ENCODE results near the gene FABP7. TPM values are rescaled to one million over a fixed set of nuclear protein-coding genes. Genes with fewer than 3 reads are reported as not detected.

The FABP7 gene
- total RNA-seq, 1 donor from 2014 or later = not detected

DNA sequence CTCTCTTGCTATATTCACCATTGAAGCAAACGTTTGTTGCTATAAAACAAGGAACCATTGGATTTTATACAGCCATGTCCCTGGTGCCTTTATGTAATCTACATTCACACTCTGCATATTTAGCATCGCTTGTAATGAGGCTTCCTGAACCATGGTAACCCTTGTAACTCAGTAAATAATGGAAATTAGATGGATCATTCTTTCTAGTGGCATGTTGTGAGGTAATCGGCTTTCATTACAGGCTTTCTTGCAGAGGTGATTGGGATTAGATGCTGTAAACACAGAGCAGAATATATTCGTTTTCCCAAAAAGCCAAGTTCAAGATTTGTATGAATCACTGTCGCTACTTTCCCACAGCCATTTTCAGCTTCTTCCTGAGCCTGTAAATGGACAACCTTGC, 45.6 kb downstream of the FABP7 start:
- DNase-seq = no peak
- no peaks in the 10 kb centered on the region for H3K4me1 ChIP-seq
- TF ChIP-seq, protein P1, sequence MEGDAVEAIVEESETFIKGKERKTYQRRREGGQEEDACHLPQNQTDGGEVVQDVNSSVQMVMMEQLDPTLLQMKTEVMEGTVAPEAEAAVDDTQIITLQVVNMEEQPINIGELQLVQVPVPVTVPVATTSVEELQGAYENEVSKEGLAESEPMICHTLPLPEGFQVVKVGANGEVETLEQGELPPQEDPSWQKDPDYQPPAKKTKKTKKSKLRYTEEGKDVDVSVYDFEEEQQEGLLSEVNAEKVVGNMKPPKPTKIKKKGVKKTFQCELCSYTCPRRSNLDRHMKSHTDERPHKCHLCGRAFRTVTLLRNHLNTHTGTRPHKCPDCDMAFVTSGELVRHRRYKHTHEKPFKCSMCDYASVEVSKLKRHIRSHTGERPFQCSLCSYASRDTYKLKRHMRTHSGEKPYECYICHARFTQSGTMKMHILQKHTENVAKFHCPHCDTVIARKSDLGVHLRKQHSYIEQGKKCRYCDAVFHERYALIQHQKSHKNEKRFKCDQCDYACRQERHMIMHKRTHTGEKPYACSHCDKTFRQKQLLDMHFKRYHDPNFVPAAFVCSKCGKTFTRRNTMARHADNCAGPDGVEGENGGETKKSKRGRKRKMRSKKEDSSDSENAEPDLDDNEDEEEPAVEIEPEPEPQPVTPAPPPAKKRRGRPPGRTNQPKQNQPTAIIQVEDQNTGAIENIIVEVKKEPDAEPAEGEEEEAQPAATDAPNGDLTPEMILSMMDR (IDR thresholded peaks at IDR 0.05; ENCODE audit: borderline replicate concordance) = no peak
- H3K9me3 ChIP-seq (replicated peaks) = no peaks in the 10 kb centered on the region
- no peak overlapping the region for H3K27ac ChIP-seq (replicated peaks)
- intact Hi-C loops (cut with micrococcal nuclease) = no loop called here
- no peak overlapping the region for H3K4me3 ChIP-seq
- H3K36me3 ChIP-seq = no peaks in the 10 kb centered on the region
- H3K27me3 ChIP-seq (ENCODE audit: low read depth) = peaks cover 26% of the 10 kb centered on the region

DNA sequence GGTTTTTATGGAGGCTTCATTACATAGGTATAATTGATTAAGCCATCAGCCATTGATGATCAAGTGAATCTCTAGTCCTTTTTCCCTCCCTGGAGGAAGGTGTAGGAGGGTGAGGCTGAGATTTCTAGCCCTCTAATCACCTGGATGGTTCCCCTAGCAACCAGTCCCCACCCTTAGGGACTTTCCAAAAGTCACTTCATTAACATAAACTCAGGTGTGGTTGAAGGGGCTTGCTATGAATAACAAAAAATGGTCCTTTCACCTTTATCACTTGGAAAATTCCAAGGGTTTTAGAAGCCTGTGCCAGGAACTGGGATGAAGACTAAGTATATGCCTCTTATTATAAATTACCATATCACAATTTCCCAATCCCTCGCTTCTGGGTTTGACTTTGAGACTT, 49.9 kb downstream of the FABP7 start:
- no peak for DNase-seq
- intact Hi-C loops (cut with micrococcal nuclease) = no loop called here
- no peaks in the 10 kb centered on the region for H3K36me3 ChIP-seq
- H3K27ac ChIP-seq (replicated peaks) = no peak overlapping the region
- H3K4me3 ChIP-seq = no peak overlapping the region
- H3K9me3 ChIP-seq (replicated peaks) = no peaks in the 10 kb centered on the region
- TF ChIP-seq, protein P1 (IDR thresholded peaks at IDR 0.05; ENCODE audit: borderline replicate concordance) = no peak
- peaks cover 32% of the 10 kb centered on the region for H3K27me3 ChIP-seq (ENCODE audit: low read depth)
- H3K4me1 ChIP-seq = no peaks in the 10 kb centered on the region

DNA sequence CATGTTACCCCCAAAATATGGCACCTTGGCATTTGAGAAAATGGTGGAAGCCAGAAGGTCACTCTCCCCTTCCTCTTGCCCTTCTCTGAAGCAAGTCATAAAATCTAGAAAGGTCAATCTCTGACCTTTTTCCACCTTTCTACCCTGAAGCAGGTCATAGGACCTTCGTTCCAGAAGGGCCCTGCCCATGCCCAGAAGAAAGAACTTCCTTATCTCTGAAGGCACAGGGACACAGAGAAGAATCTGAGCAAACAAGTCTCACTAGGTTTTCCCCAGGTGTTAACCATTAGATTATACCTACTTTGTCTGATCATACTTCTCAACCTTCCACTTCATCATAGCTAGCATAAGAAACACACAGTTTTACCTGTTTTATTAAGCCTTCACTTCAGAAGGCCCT, 52.0 kb downstream of the FABP7 start:
- TF ChIP-seq, protein P1 (IDR thresholded peaks at IDR 0.05; ENCODE audit: borderline replicate concordance) = no peak
- peaks cover 39% of the 10 kb centered on the region for H3K27me3 ChIP-seq (ENCODE audit: low read depth)
- intact Hi-C loops (cut with micrococcal nuclease) = no loop called here

DNA sequence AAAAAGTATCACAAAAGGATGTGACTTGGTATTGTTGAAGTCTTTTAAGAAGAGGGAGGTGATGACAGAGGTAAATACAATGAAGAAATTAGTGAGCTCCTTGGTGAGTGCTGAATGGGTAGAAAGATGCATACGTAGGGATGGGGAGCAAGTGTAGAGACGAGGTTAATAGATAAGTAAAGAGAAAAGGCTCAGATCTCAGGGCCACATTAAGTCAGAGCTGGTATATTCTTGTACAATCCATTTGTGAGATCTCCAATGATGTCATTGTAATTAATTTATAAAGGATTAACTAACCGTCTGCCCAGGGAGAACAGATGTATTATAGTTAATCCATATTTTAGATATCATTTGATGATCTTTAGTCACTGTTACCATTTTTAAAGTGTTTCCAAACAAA, 52.9 kb downstream of the FABP7 start:
- Histone ChIP-seq H3K27ac (replicated peaks) (no peak overlapping the region), H3K36me3 (no peaks in the 10 kb centered on the region), H3K4me1 (no peaks in the 10 kb centered on the region), H3K27me3 (ENCODE audit: low read depth) (peaks cover 46% of the 10 kb centered on the region), H3K9me3 (replicated peaks) (no peaks in the 10 kb centered on the region), H3K4me3 (no peak overlapping the region)
- no peak for DNase-seq
- TF ChIP-seq, protein P1 (IDR thresholded peaks at IDR 0.05; ENCODE audit: borderline replicate concordance) = no peak
- intact Hi-C loops (cut with micrococcal nuclease) = no loop called here

More for the DNA sequence above, 52.0 kb downstream of the FABP7 start:
- Histone ChIP-seq H3K27ac (replicated peaks) (no peak overlapping the region), H3K4me3 (no peak overlapping the region), H3K36me3 (no peaks in the 10 kb centered on the region), H3K9me3 (replicated peaks) (no peaks in the 10 kb centered on the region), H3K4me1 (no peaks in the 10 kb centered on the region)
- no peak for DNase-seq

DNA sequence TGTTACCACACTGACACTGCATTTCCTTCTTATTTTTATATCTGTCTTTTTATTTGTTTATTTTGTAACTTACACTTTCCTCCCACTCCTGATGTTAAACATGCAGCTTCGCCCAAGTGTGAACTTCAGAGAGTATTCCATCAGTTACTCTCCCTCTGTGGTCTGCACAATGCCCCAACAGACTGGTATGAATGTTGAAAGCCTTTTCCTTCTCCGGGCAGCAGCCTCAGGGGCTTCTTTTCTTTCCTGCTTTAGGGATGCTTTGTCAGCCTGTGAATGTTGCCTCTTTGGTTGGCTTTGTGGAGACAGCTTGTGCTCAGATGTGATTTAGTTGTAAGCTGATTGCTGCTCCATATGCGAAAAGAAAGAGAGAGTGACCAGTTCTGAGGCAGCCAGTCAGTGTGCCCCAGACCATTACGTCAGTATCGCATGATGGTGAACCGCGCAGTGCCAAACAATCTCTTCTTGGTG, 53.5 kb downstream of the FABP7 start:
- H3K9me3 ChIP-seq (replicated peaks) = no peaks in the 10 kb centered on the region
- no peak overlapping the region for H3K27ac ChIP-seq (replicated peaks)
- no peak overlapping the region for H3K4me3 ChIP-seq
- no peaks in the 10 kb centered on the region for H3K36me3 ChIP-seq
- no peak for DNase-seq
- H3K4me1 ChIP-seq = no peaks in the 10 kb centered on the region
- intact Hi-C loops (cut with micrococcal nuclease) = no loop called here
- TF ChIP-seq, protein P1 (IDR thresholded peaks at IDR 0.05; ENCODE audit: borderline replicate concordance) = no peak
- H3K27me3 ChIP-seq (ENCODE audit: low read depth) = peaks cover 44% of the 10 kb centered on the region

Other genes with a start within 250 kb of the FABP7 start
- gene PKIB, start 169.3 kb upstream of the FABP7 start, total RNA-seq = 0.30 TPM
- gene SMPDL3A, start 9.5 kb downstream of the FABP7 start, total RNA-seq = 3.8 TPM
- 0.05 TPM for gene CLVS2, start 216.5 kb downstream of the FABP7 start, total RNA-seq